ENCODE results near the gene PP2D1. TPM values are rescaled to one million over a fixed set of nuclear protein-coding genes. Genes with fewer than 3 reads are reported as not detected.

Gene PP2D1
- total and polyA plus RNA-seq, 2 of the 8 experiments (the other 6 are each of a cell fraction or from before 2014, with no cell fraction given): not detected

DNA sequence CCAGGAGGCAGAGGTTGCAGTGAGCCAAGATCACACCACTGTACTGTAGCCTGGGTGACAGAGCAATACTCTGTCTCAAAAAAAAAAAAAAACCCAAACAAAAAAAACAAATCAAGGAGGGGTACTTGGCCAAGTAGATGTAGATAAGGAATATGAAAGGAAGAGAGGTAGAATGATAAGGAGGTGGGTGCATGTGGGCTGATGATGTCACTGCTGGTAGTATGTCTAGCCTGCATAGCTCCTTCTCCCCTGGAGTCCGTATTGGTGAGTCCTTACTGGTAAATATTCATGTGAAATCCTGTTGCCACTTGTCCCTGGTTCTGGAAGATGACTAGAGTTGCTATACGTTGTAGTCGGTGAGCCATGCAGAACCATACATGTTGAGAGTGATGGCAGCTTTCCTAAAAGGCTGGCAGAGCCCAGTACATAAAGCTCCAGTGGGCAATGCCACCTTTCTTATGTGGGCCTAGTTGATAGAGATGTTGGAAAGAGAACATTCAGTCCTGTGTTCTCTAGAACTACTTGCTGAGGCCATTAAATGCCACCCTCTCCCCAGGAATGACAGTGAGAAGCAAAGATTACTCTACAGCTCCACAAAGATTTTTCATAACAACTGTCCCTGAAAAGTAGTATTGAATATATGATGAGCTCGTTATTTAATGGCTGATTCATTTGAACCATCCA lies 39.2 kb upstream of the PP2D1 start (continued):
- TF ChIP-seq, protein P1, sequence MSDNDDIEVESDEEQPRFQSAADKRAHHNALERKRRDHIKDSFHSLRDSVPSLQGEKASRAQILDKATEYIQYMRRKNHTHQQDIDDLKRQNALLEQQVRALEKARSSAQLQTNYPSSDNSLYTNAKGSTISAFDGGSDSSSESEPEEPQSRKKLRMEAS (IDR thresholded peaks at IDR 0.05): no peak
- TF ChIP-seq CHD2 (IDR thresholded peaks at IDR 0.05; ENCODE audit: low read length): no peak

Data from H1 (cell line).